ENCODE measurements around the gene CNDP2.

- TF ChIP-seq, protein P1, sequence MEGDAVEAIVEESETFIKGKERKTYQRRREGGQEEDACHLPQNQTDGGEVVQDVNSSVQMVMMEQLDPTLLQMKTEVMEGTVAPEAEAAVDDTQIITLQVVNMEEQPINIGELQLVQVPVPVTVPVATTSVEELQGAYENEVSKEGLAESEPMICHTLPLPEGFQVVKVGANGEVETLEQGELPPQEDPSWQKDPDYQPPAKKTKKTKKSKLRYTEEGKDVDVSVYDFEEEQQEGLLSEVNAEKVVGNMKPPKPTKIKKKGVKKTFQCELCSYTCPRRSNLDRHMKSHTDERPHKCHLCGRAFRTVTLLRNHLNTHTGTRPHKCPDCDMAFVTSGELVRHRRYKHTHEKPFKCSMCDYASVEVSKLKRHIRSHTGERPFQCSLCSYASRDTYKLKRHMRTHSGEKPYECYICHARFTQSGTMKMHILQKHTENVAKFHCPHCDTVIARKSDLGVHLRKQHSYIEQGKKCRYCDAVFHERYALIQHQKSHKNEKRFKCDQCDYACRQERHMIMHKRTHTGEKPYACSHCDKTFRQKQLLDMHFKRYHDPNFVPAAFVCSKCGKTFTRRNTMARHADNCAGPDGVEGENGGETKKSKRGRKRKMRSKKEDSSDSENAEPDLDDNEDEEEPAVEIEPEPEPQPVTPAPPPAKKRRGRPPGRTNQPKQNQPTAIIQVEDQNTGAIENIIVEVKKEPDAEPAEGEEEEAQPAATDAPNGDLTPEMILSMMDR (IDR thresholded peaks at IDR 0.05) = no peak
- no peak for TF ChIP-seq POLR2A (IDR thresholded peaks at IDR 0.05)
These were observed 18.8 kb downstream of the CNDP2 start for GRCh38 chr18:74514860-74515495.

Measured in adrenal gland (tissue), 5 donors.